SK-N-SH treated with all-trans-retinoic acid at 6 μM for 48 hours (cell line): ENCODE measurements around the gene ATF1.

Source experiments
- ARNTL ChIP-seq: fragments of 450-650 bp; formaldehyde crosslinking; IDR thresholded peaks from 2 replicates; pipeline ENCODE4 v1.5.0; 2020; ENCODE audit warnings: low read depth, mild to moderate bottlenecking, moderate library complexity, borderline replicate concordance
- PATZ1 ChIP-seq: fragments of 250-450 bp; sonication (Bioruptor Pico); IDR thresholded peaks from 2 replicates; pipeline ENCODE4 v1.8.0; 2020; ENCODE audit warnings: mild to moderate bottlenecking, moderate library complexity, borderline replicate concordance
- RARB ChIP-seq: fragments of 250-450 bp; sonication (Bioruptor Pico); IDR thresholded peaks from 2 replicates; pipeline ENCODE4 v1.8.0; 2021; ENCODE audit warnings: mild to moderate bottlenecking, moderate library complexity
- SNAI2 ChIP-seq: fragments of 250-450 bp; sonication (Bioruptor Pico); IDR thresholded peaks from 2 replicates; pipeline ENCODE4 v1.5.0; 2020; ENCODE audit warnings: mild to moderate bottlenecking, moderate library complexity
- TCF4 ChIP-seq: fragments of 250-450 bp; sonication (Bioruptor Pico); IDR thresholded peaks from 2 replicates; pipeline ENCODE4 v1.8.0; 2021; ENCODE audit warnings: mild to moderate bottlenecking, moderate library complexity, borderline replicate concordance
- TSHZ2 ChIP-seq: fragments of 250-450 bp; sonication (Bioruptor Pico); IDR thresholded peaks from 2 replicates; pipeline ENCODE4 v1.5.0; 2020; ENCODE audit warnings: mild to moderate bottlenecking, moderate library complexity
- ZNF565 ChIP-seq: fragments of 450-650 bp; formaldehyde crosslinking; conservative IDR thresholded peaks from 2 replicates; pipeline ENCODE4 v1.5.0; 2020; ENCODE audit warnings: low read depth, mild to moderate bottlenecking, moderate library complexity

GRCh38 chr12:50785406-50786001, 21.6 kb downstream of the ATF1 start:
- TF ChIP-seq SNAI2 (CRISPR knock-in tag) (no peak), RARB (no peak), PATZ1 (CRISPR knock-in tag) (no peak), TCF4 (CRISPR knock-in tag) (no peak), TSHZ2 (CRISPR knock-in tag) (no peak), ARNTL (CRISPR knock-in tag) (no peak), ZNF565 (CRISPR knock-in tag) (no peak)
